Measurements from ENCODE around the gene GP1BA.
A peak's percentile ranks its signal among the peaks of the same experiment; 100 is the strongest.

GP1BA gene

GRCh38 chr17:4950746-4951204 lies 18.7 kb downstream of the GP1BA start, which contains the start of gene ENO3:
Gene ENO3, plus strand, starts transcription at chr17:4951119. Its CDS starts 711 bp downstream, at chr17:4951830.
- no peak for ATAC-seq
- peak; percentile 39 for DNase-seq

DNA sequence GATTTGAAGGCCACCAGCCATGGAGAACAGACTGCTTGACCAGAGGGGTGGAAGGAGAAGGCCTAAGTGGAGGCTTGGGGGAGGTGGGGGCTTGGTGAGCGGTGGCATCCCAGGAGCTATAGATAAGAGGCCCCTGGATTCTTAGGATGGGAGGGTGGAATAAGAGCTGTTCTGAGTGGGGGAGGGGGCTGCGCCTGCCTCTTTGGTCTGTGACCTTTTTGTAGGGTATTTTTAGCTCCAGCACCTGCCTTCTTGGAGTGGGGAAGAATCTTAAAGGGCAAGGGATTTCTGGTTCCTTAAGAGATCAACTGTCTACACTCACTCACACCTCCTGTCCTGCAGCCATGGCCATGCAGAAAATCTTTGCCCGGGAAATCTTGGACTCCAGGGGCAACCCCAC lies 19.4 kb downstream of the GP1BA start:
- ATAC-seq (no peak), DNase-seq (no peak)

- no peak for DNase-seq
Measured at GRCh38 chr17:4953451-4953961, 21.4 kb downstream of the GP1BA start.

DNA sequence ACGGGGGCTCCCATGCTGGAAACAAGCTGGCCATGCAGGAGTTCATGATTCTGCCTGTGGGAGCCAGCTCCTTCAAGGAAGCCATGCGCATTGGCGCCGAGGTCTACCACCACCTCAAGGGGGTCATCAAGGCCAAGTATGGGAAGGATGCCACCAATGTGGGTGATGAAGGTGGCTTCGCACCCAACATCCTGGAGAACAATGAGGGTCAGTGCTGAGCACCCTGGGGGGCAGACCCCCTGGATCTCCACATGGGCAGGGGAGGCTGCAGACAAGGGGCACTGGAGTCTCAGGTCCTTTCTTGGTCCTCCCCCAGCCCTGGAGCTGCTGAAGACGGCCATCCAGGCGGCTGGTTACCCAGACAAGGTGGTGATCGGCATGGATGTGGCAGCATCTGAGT lies 23.0 kb downstream of the GP1BA start:
- no peak for DNase-seq
- ATAC-seq = no peak

More at GRCh38 chr17:4953451-4953961, 21.4 kb downstream of the GP1BA start:
- no peak for ATAC-seq

- DNase-seq = peak; percentile 64
- no peak for ATAC-seq
Measured at GRCh38 chr17:4956493-4957061, 24.5 kb downstream of the GP1BA start.

DNA sequence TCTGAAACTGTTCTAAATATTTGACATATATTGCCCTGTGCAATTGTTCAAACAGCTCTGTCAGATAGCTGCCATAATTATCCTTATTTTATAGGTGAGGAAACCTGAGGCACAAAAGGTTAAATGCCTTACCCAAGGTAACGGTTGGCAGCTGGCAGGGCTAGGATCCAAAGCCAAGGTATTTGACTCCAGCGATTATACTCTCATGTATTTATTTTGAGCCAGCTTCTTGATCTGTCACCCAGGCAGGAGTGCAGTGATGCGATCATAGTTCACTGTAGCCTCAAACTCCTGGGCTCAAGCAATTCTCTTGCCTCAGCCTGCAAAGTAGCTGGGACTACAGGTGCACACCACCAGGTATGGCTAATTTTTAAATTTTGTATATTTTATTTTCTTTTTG lies 26.0 kb downstream of the GP1BA start:
- no peak for DNase-seq
- no peak for ATAC-seq

- no peak for ATAC-seq
- no peak for DNase-seq
Measured at GRCh38 chr17:4959261-4959965, 27.3 kb downstream of the GP1BA start.

- DNase-seq = no peak
Measured at GRCh38 chr17:4960279-4960922, 28.3 kb downstream of the GP1BA start.

GRCh38 chr17:4965311-4965986 lies 33.4 kb downstream of the GP1BA start:
- ATAC-seq = no peak
- DNase-seq = no peak

More at GRCh38 chr17:4960279-4960922, 28.3 kb downstream of the GP1BA start:
- ATAC-seq = no peak

- DNase-seq (peak; percentile 92), ATAC-seq (peak; percentile 80)
Measured at GRCh38 chr17:4966844-4967538, 34.9 kb downstream of the GP1BA start.

- DNase-seq (peak; percentile 94), ATAC-seq (peak; percentile 58)
Measured at GRCh38 chr17:4967539-4968485, 35.7 kb downstream of the GP1BA start, which contains the start of gene SPAG7. Gene SPAG7, minus strand, starts transcription at chr17:4967817. Its CDS starts 13 bp downstream, at chr17:4967804.

DNA sequence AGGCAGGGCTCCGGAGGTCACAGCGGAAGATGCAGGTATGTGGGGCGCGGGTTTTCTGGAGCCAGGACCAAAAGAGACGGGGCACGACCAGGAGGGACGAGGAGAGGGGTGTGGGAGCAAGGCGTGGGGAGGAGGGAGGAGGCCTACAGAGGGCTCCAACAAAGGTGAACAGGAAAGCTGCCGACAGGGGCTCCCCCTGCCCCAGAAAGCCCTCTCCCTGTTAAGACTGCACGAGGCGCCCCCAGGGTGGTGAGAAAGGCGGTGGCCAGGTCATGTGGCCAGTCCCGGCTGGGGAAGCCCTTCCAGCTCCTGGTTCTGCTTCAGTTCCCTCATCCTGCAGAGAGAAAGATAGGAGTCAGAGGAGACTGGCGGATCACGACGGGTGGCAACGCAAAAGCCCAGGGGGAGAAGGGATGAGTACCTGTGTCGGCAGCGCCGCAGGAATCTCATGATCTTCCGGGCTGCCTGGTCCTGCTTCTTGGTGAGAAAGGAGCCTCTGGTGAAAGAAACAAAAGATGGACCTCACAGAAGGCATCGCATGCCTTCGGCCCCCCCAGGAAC lies 36.5 kb downstream of the GP1BA start:
- ATAC-seq (no peak), DNase-seq (peak; percentile 63)

DNA sequence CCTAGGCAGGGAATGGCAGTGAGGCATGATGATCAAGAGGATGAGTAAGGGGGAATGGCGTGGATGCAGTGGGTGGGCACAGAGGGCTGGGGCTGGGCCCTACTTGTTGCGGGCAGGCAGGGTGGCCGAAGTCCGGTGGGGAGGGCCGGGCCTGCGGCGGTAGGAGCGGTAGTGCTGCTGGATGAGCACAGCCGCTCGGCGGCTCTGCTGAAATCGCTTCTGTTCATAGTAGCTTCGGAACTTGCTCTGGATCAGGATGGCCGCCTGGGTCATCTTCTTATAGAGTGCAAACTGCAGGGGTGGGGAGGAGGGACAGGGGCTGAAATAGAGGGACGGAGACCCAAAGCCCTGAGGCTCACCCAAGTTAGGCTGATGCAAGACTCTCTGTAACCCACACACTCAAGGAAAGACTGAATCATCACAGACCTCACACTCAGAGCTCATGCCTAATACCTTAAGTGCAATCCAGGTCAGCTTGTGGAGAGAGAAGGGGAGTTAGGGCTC lies 37.0 kb downstream of the GP1BA start:
- peak; percentile 65 for DNase-seq
- ATAC-seq = peak; percentile 42

- ATAC-seq = peak; percentile 26
- DNase-seq = peak; percentile 75
Measured at GRCh38 chr17:4969551-4970173, 37.6 kb downstream of the GP1BA start.

DNA sequence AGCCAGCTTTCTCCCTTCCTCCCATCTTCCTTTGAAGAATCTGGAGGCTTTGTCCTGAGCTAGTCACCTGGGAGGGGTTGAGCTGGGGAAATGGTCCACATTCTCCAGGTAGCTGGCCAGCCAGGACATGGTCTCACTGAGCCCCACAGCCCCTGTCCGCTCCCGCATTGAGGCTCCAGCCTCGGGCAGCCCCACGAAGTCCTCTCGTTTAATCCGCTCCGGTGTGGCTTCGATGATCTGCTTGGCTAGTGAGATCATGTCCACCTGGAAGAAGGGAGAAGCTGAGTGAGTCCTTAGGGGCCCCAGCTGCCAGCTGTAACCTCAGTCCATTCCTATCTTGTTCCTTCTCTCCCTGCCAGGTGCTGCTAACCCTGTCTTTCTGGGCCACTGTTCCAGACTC lies 38.2 kb downstream of the GP1BA start:
- DNase-seq = no peak
- ATAC-seq = no peak

DNA sequence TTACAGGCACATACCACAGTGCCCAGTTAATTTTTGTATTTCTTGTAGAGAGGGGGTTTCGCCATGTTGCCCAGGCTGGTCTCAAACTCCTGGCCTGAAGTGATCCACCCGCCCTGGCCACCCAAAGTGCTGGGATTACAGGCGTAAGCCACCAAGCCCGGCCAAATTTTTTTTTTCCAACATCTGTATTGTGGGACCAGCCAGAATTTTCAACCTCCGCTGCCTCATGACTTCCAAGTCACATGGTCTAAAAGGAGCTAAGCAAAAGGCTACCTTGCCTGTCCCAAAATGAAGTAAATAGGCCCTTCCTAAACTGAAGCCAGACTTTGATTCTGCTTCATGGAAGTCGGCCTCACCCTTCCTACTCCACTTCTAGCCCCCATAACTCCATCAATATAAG lies 39.7 kb downstream of the GP1BA start:
- ATAC-seq = no peak

DNA sequence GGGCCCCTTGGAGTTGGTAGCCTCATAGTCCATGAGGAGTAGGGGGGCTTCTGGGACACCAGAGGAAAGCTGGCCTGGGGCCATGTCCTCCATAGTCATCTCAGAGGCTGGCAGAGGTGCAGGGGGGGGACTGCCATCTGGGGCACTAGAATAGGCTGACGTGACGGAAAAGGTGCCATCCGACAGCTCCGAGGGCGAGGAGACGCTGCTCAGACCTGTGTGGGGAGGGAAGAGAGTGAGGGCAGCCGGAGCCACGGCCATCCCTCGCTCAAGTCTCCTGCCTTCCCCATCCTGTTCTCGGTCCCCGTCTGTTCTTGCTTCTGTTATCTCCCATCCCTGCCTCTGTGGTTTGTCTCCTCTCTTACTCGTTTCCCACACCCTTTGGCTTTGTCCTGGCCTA lies 40.2 kb downstream of the GP1BA start:
- ATAC-seq = no peak
- no peak for DNase-seq

More for the DNA sequence above, 39.7 kb downstream of the GP1BA start:
- DNase-seq = no peak

- no peak for DNase-seq
Measured at GRCh38 chr17:4972752-4973151, 40.7 kb downstream of the GP1BA start.

More at GRCh38 chr17:4972752-4973151, 40.7 kb downstream of the GP1BA start:
- no peak for ATAC-seq
